Activated naive CD8-positive, alpha-beta T cell treated with anti-CD3 and anti-CD28 coated beads, Interleukin-2, amount 50 U/mL, for 16 hours (primary cell): ENCODE data around the gene MYADM.
"Not testable (repeated sequence)": the region's sequence is repeated elsewhere in the genome, so short reads cannot be mapped to it uniquely, and the experiment has no call there.

ENCODE experiments used
- DNase-seq: peaks from one replicate; pipeline ENCODE4 v3.0.0-alpha.2; 2020; ENCODE audit warnings: low read depth, low spot score

Gene MYADM

DNA sequence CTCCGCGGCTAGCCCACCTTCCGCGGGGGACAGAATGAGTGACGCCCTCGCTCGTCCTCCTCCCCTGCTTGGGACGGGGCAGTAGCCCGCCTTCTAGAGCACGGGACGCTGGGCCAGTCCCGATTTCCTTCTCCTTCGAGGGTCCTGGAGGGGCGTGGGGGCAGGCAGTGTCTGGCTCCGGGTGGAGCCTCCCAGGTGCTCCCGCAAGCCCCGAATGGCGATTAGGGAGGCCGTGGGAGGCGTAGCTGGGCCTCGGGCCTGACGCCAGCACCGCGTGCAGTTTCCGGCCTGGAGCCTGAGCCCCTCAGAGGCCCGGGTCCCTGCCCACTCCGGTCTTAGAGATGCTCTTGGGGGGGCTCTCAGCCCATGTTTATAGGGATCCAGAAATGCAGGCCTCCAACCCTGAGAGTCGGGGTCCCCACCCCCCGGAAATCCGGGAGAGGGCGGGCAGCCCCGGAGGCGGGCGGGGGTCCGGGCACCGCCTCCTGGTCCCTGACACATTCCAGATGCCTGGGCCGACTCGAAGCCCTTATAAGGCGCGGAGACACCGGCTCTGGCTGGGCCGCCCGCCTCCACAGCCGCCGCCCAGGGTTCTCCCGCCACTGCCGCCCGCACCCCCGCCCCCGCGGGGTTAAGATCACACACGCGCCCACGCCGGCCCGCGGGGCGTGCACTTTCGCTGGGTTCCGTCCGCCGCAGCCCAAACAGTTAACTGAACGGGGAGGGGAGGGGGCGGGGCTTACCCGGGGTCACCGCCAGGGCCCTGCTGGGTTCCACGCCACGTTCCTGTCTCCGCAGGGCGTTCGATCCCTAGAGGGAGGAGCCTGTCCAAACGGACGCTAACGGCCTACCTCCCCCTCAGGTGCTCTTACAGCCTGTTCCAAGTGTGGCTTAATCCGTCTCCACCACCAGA lies 1.5 kb downstream of the MYADM start:
- DNase-seq = peak; percentile 51

DNA sequence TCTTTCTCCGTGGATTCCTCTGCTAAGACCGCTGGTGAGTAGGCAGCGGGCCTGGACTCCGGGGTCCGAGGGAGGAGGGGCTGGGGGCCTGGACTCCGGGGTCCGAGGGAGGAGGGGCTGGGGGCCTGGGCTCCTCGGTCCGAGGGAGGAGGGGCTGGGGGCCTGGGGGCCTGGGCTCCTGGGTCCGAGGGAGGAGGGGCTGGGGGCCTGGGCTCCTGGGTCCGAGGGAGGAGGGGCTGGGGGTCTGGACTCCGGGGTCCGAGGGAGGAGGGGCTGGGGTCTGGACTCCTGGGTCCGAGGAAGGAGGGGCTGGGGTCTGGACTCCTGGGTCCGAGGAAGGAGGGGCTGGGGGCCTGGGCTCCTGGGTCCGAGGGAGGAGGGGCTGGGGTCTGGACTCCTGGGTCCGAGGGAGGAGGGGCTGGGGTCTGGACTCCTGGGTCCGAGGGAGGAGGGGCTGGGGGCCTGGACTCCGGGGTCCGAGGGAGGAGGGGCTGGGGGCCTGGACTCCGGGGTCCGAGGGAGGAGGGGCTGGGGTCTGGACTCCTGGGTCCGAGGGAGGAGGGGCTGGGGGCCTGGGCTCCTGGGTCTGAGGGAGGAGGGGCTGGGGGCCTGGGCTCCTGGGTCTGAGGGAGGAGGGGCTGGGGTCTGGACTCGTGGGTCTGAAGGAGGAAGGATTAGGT lies 2.3 kb downstream of the MYADM start:
- not testable (repeated sequence) for DNase-seq

DNA sequence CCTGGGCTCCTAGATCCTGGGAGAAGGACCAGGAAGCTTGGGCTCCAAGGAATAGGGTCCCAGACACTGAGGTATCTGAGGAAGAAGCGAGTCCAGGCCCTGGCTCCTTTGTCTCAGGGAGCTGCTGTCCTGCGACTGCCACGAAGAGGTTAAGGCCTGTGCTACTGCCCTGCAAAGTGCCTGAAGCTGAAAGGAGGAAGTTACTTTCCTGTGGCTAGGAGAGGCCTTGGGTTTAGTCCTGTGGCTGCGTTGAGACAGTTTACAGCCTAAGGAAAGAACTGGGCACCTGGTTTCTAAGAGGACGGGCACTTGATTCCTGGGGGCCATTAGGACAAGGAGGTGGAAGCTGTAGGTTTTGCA lies 2.8 kb downstream of the MYADM start:
- no peak for DNase-seq

DNA sequence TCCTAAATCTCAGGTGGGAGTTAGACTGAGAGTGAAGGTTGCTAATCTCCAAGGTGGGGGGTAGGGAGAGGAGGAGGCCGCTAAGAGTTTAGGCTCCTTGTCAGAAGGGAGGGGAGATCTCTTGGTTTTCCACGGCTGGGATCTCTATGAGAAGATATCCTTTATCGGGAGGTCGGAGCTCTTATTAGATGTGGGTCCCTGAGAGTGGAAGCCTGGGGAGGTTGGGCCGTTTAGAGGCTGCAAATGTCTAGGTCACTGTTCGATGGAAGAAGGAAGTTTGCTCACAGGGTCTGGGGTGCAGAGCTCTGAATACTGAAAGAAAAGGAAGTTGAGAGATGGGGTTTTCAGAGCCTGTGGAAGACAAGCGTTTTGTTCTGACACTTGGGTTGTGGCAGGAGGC lies 3.8 kb downstream of the MYADM start:
- DNase-seq = no peak

DNA sequence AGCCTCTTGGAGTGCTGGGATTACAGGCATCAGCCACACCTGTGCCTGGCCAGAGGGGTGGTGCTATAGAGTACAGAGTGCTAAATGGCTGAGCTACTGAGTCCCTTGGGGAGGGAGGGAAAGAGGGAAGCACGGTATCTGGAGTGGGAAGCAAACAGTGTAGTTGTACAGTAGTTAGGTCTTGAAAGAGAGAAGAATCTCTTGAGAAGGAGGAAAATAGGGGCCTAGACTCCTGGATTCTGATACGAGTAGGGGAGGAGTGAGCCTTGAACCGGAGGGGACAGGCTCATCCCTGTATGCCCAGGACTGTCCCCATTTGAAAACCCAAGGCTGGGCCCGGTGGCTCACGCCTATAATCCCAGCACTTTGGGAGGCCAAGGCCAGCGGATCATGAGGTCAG lies 5.1 kb downstream of the MYADM start:
- DNase-seq = no peak

DNA sequence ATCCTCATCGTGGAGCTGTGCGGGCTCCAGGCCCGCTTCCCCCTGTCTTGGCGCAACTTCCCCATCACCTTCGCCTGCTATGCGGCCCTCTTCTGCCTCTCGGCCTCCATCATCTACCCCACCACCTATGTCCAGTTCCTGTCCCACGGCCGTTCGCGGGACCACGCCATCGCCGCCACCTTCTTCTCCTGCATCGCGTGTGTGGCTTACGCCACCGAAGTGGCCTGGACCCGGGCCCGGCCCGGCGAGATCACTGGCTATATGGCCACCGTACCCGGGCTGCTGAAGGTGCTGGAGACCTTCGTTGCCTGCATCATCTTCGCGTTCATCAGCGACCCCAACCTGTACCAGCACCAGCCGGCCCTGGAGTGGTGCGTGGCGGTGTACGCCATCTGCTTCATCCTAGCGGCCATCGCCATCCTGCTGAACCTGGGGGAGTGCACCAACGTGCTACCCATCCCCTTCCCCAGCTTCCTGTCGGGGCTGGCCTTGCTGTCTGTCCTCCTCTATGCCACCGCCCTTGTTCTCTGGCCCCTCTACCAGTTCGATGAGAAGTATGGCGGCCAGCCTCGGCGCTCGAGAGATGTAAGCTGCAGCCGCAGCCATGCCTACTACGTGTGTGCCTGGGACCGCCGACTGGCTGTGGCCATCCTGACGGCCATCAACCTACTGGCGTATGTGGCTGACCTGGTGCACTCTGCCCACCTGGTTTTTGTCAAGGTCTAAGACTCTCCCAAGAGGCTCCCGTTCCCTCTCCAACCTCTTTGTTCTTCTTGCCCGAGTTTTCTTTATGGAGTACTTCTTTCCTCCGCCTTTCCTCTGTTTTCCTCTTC lies 6.3 kb downstream of the MYADM start:
- DNase-seq = no peak

DNA sequence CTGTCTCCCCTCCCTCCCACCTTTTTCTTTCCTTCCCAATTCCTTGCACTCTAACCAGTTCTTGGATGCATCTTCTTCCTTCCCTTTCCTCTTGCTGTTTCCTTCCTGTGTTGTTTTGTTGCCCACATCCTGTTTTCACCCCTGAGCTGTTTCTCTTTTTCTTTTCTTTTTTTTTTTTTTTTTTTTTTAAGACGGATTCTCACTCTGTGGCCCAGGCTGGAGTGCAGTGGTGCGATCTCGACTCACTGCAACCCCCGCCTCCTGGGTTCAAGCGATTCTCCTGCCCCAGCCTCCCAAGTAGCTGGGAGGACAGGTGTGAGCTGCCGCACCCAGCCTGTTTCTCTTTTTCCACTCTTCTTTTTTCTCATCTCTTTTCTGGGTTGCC lies 6.9 kb downstream of the MYADM start:
- DNase-seq = no peak

DNA sequence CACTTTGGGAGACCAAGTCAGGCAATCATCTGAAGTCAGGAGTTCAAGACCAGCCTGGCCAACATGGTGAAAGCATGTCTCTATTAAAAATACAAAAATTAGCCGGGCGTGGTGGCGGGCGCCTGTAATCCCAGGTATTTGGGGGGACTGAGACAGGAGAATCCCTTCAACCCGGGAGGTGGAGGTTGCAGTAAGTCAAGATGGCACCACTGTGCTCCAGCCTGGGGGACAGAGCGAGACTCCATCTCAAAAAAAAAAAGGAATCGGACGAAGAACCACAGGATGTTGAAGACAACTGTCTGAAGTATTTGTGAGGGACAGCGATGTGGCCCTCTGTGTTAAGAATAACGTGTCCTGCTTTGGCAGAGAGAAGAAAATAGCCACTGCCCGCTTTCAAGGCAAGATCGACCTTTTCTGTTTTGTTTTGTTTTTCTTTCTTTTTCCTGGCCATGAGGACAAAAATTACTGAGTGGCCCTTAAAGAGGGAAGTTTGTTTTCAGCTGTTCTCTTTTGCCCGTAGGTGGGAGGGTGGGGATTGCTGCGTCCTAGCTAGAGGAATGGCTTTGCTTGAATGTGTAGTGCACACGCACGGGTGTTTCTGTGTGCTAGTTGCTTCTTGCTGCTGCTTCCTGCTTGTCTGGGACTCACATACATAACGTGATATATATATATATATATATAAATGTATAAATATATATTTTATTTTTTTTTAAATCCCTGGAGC lies 8.1 kb downstream of the MYADM start:
- DNase-seq = no peak

DNA sequence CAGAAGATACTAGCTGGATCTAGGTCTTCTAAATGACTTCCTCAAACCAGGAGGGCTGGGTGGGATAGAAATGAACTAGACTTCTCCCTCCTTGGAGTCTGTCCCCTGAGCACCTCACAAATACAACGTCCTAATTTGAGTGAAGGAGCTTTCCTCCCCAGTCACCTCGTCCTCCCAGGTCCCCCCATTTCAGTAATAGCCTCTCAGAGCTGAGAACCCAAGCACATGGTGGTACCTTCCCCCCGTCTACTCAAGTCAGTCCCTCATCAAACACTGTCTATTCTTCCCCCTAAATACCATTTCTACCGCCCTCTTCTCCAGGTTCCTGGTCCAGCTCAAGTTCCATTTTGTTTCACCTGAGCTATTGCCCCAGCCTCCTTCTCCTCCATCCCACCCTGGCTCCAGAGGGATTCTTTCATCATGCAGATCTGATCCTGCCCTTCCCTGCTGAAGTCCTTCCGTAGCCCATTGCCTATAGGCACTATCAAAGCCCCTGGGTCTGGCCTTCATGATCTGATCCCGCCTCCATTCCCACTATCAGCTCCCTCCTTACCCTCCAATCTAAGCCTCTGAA lies 9.1 kb downstream of the MYADM start:
- DNase-seq = no peak

DNA sequence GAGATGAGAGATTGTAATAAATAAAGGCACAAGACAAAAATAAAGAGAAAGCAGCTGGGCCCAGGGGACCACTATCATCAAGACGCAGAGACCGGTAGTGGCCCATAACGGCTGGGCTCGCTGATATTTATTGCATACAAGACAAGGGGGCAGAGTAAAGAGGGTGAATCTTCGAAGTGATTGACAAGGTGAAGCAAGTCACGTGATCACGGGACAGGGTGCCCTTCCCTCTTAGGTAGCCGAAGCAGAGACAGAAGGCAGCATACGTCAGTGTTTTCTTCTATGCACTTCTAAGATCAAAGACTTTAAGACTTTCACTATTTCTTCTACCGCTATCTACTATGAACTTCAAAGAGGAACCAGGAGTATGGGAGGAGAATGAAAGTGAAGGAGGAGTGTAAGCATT lies 9.7 kb downstream of the MYADM start:
- DNase-seq = no peak

DNA sequence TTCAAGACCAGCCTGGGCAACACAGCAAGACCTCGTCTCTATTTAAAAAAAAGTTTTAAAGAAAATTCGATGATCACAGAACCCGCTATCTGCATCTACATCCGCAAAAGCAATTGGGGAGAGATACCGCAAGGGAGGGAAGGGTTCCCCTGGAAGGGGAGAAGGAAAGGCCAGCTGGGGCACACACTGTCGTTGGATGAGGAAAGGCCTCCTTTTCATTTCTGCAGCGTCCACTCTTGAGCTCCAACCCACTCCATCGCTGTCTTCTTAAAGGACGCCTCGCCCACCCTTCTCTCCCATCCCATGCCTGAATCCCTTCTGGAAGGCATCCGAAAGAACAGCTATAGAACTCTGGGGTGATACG lies 11.1 kb downstream of the MYADM start:
- no peak for DNase-seq

DNA sequence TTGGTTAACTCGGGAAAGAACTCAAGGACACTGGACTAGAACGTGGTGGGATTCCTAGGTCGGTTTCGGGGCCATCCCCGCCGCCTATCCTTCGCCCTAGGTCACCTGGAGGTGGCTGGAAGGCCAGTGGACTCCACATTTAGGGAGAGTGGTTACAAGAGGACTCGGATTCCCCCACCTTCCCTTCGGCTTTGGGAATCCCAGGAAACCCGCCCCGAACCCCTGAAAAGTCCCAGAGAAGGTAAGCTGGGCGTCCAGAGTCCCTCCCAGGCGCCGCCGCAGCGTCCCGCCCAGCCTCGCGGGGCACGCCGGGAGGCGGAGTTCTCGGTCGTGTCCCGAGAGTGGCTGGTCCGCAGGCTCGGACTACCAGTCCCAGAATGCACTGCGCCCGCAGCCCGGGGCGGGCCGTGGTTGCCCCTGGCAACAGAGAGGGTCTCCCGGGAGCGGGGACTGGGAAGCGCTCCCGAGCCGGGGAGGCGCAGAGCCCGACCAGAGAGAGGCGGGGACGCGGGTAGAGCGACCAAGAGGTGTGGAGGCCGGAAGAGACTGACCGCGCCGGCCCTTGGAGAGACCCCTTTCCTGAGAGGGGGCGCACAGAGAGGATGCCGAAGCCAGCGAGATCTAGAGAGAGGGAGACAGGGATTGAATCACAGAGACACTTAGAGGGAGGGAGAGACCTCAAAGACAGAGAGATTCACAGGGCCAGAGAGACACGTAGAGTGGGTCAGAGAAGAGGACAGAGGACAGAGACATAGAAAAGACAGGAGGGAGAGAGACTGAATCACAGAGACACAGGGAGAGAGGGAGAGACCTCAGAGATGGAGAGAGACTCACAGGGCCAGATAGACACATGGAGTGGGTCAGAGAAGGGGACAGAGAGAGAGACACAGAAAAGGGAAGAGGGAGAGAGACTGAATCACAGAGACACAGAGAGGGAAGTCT lies 11.7 kb downstream of the MYADM start:
- DNase-seq = peak; percentile 61

DNA sequence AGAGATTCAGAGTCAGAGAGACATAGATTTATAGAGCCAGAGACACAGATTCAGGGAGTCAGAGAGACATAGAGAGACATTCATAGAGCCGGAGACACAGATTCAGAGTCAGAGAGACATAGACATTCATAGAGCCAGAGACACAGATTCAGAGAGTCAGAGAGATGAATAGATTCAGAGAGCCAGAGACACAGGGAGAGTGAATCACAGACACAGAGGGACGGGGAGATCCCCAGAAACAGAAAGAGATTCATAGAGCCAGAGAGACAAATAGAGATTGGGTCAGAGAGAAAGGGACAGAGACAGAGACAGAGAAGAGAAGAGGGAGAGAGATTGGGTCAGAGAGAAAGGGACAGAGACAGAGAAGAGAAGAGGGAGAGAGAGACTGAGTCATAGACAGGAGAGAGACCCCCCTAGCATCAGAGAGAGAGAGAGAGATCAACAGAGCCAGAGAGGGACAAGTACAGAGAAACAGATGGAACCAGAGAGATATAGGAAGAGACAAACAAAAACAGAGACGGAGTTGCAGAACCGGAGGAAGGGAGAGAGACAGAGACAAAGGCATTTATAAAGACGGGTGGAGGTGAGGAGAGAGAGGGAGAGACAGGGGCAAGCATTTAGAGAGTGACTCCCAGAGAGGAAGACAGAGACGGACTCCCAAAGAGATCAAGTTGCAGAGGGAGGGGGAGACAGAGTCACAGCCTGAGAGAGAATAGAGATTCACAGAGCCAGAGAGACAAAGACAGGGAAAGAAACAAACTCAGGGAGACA lies 13.2 kb downstream of the MYADM start:
- no peak for DNase-seq

DNA sequence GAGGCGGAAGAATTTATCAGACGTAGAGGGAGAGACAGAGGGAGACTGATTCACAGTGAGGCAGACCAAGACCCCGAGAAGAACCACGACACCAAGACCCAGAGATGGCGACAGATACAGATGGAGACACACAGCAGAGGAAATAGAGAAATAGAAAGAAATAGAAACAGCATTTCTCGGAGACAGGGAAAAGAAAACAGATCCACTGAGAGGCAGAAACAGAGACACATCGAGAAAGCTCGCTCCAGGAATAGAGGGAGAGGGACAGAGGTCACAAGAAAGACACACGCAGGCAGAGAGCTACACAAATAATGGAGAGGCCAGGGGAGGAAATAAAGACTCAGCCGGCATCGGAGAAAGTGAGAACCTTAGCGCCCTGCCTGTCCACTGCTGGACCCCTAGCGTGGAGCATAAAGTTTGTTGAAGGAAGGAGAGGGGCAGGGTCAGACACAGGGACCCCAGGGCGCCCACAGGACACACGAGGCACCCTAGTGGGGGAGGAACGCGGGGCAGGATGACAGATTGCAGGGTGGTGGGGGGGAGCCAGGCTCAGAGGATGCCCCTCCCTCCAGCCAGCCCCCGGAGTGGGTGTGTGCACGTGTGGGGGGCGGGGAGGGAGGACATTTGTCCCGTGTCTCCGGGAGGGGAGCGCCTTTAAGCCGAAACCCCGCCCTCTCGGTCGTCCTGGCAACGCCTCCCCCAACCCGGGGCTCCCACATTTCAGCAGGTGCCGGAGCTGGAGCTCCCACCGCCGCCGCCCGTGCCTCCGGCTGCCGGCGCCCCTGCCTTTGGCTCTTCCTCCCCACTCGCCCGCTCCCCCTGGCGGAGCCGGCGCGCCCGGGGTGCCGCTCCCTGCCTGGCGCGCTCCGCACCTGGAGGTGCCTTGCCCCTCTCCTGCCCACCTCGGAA lies 14.1 kb downstream of the MYADM start, which contains the start of gene PRKCG:
Gene PRKCG, plus strand, starts transcription at position 716 of the 909 bp plus-strand sequence. CDS start 298 bp downstream, outside the sequence.
- no peak for DNase-seq

DNA sequence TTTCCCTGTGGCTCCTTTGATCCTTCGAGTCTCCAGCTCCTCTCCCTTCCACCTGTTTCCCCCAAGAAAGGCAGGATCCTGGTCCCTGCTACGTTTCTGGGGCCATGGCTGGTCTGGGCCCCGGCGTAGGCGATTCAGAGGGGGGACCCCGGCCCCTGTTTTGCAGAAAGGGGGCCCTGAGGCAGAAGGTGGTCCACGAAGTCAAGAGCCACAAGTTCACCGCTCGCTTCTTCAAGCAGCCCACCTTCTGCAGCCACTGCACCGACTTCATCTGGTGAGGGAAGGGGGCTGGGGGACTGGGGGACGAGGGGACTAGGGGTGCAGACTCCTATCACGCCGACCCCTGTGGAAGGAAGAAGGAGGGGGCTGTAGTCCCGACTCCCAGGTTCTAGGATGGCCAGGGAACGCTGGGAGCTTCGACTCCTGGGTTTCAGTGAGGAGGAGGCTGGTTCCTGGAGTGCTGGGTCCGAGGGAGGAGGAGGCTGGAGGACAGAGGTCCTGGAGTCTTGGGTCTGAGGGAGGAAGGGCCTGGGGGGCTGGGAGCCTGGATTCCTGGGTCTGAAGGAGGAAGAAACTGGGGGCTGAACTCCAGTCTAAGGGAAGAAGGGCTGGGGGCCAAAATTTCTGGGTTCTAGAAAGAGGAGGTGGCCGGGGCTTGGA lies 14.8 kb downstream of the MYADM start:
- DNase-seq = no peak

DNA sequence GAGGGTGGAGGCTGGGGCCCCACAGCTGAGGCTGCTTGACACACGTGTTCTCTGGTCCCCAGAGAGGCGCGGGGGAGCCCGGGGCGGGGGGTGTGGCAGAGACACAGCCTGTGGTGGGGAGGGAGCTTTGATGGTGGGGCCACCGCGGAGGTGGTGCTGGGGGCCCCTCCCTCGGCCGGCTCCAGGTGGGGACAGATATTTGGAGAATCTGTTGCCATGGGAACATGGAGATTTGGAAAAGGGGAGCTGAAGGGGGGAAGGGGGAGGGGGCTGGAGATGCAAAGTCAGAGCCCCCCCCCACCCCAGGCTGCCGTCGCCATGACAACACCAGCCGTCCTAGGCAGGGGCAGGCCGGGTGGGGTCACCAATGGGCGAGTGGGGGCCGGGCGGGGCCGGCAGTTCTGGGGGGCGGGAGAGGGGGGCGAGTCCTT lies 15.6 kb downstream of the MYADM start:
- no peak for DNase-seq

DNA sequence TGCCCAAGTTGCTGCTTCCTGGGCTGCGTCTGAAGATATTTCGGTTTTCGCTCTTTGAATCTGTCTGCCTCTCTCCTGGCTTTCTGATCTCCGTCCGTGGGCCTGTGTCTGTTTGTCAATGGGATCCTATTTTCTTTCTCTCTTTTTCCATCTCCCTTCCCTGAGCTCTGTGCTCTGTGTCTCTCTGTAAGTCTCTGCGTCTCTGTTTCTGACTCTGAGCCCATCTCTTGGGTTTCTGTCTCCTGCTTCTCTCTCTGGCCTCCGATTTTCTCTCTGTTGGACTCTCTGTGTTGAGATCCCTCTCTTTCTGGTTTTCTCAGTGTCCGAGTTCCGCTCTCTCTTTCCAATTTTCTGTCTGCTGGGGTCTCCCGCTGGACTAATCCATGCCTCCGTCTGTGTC lies 16.1 kb downstream of the MYADM start:
- no peak for DNase-seq

DNA sequence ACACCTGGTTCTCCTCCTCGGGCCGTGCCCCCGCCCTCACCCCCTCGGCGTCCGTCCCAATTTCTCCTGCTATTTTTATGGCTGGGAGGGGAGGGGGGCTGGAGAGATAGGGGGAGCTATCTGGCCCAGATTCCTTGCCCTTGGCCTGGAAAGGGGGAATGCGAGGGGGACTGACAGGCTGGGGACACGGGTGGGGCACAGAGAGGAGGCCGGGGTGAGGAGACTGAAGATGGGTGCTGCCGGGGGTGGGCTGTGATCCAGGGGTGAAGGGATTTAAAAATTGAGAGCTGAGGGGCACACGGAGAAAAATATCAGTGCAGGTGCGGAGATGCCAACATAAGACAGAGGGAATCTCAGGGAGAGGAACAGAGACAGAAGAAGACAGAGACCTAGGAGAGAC lies 16.6 kb downstream of the MYADM start:
- DNase-seq = no peak
